HEK293 (cell line): ENCODE measurements around the gene SUSD4.

Experiments
- CTCF ChIA-PET: fragments of 350-600 bp; formaldehyde crosslinking; extraction: SDS; loops from one replicate; lab custom pipeline; 2021; ENCODE audit warnings: antibody characterized with exemption; lab: Yijun Ruan, JAX
- POLR2A ChIA-PET: fragments of 300-600 bp; formaldehyde crosslinking; extraction: SDS; loops from one replicate; lab custom pipeline; 2020; ENCODE audit warnings: antibody characterized with exemption, inconsistent platforms; lab: Yijun Ruan, JAX
- H3K27ac ChIP-seq: fragments of 200-500 bp; sonication (Bioruptor generic); 2 replicates; pipeline ENCODE4 v1.5.1; 2014; ENCODE audit warnings: low read depth, low read length, control low read depth, inconsistent platforms; ENCODE audit errors: extremely low read depth
- H3K36me3 ChIP-seq, 2 experiments: fragments of 200-500 bp in 1 of 2; sonication (Bioruptor generic) in 1 of 2; 1 replicate in 1 of 2; 2 replicates in 1 of 2; pipeline ENCODE4 v1.5.1; 2014 to 2017; ENCODE audit warnings: inconsistent platforms in 2 of 2, low read length in 2 of 2; ENCODE audit not compliant: control insufficient read depth in 2 of 2, insufficient read depth in 1 of 2
- H3K4me1 ChIP-seq: fragments of 200-500 bp; sonication (Bioruptor generic); 2 replicates; pipeline ENCODE4 v1.5.1; 2014; ENCODE audit warnings: mild to moderate bottlenecking, low read length, inconsistent platforms; ENCODE audit not compliant: control insufficient read depth, insufficient read depth
- H3K4me3 ChIP-seq: 2 replicates; pipeline ENCODE4 v1.5.1; 2011; ENCODE audit warnings: low read depth, mild to moderate bottlenecking, control low read depth, low read length, moderate library complexity
- H3K9me3 ChIP-seq: fragments of 200-500 bp; sonication (Bioruptor generic); 2 replicates; pipeline ENCODE4 v1.5.1; 2014; ENCODE audit warnings: low read depth, low read length, inconsistent platforms; ENCODE audit not compliant: control insufficient read depth, insufficient read depth
- KLF1 ChIP-seq: fragments of 450-650 bp; formaldehyde crosslinking; IDR thresholded peaks from 2 replicates; pipeline ENCODE4 v1.5.1; 2016; ENCODE audit warnings: missing biosample characterization, missing genetic modification characterization
- KLF10 ChIP-seq: fragments of 450-650 bp; IDR thresholded peaks from 2 replicates; pipeline ENCODE4 v1.5.1; 2018; ENCODE audit warnings: missing biosample characterization, mild to moderate bottlenecking, missing genetic modification characterization
- PATZ1 ChIP-seq: fragments of 450-650 bp; formaldehyde crosslinking; IDR thresholded peaks from 2 replicates; pipeline ENCODE4 v1.5.1; 2016; ENCODE audit warnings: missing biosample characterization, missing genetic modification characterization
- PRDM4 ChIP-seq: fragments of 450-650 bp; formaldehyde crosslinking; IDR thresholded peaks from 2 replicates; pipeline ENCODE4 v1.5.1; 2017; ENCODE audit warnings: missing biosample characterization, missing genetic modification characterization
- REPIN1 ChIP-seq: fragments of 450-650 bp; formaldehyde crosslinking; IDR thresholded peaks from 2 replicates; pipeline ENCODE4 v1.5.1; 2017; ENCODE audit warnings: missing biosample characterization, missing genetic modification characterization, low read depth
- TCF7L2 ChIP-seq: IDR thresholded peaks from 2 replicates; pipeline ENCODE4 v1.6.1; 2011; ENCODE audit warnings: low read depth, mild to moderate bottlenecking, inconsistent platforms, low read length, moderate library complexity, borderline replicate concordance
- TSHZ1 ChIP-seq: fragments of 450-650 bp; formaldehyde crosslinking; IDR thresholded peaks from 2 replicates; pipeline ENCODE4 v1.5.1; 2016; ENCODE audit warnings: missing biosample characterization, missing genetic modification characterization, borderline replicate concordance
- ZNF138 ChIP-seq: fragments of 450-650 bp; formaldehyde crosslinking; IDR thresholded peaks from 2 replicates; pipeline ENCODE4 v1.5.1; 2016; ENCODE audit warnings: missing biosample characterization, missing genetic modification characterization, borderline replicate concordance
- ZNF311 ChIP-seq: fragments of 450-650 bp; formaldehyde crosslinking; IDR thresholded peaks from 2 replicates; pipeline ENCODE4 v1.5.1; 2017; ENCODE audit warnings: missing biosample characterization, missing genetic modification characterization, borderline replicate concordance
- ZNF350 ChIP-seq: fragments of 450-650 bp; formaldehyde crosslinking; IDR thresholded peaks from 2 replicates; pipeline ENCODE4 v1.5.0; 2017; ENCODE audit warnings: missing biosample characterization, mild to moderate bottlenecking, missing genetic modification characterization
- ZNF449 ChIP-seq: fragments of 450-650 bp; formaldehyde crosslinking; IDR thresholded peaks from 2 replicates; pipeline ENCODE4 v1.5.1; 2017; ENCODE audit warnings: missing biosample characterization, mild to moderate bottlenecking, missing genetic modification characterization, moderate library complexity
- ZNF521 ChIP-seq: fragments of 450-650 bp; formaldehyde crosslinking; IDR thresholded peaks from 2 replicates; pipeline ENCODE4 v1.5.1; 2017; ENCODE audit warnings: missing biosample characterization, mild to moderate bottlenecking, missing genetic modification characterization
- ZNF548 ChIP-seq: fragments of 450-650 bp; formaldehyde crosslinking; IDR thresholded peaks from 2 replicates; pipeline ENCODE4 v1.5.1; 2016; ENCODE audit warnings: missing biosample characterization, missing genetic modification characterization
- ZNF555 ChIP-seq: fragments of 450-650 bp; formaldehyde crosslinking; conservative IDR thresholded peaks from 2 replicates; pipeline ENCODE4 v1.5.1; 2017; ENCODE audit warnings: missing biosample characterization, mild to moderate bottlenecking, missing genetic modification characterization, inconsistent platforms
- ZNF560 ChIP-seq: fragments of 450-650 bp; formaldehyde crosslinking; IDR thresholded peaks from 2 replicates; pipeline ENCODE4 v1.5.1; 2017; ENCODE audit warnings: missing biosample characterization, missing genetic modification characterization, borderline replicate concordance
- ZNF580 ChIP-seq: fragments of 450-650 bp; formaldehyde crosslinking; IDR thresholded peaks from 2 replicates; pipeline ENCODE4 v1.5.1; 2016; ENCODE audit warnings: missing biosample characterization, missing genetic modification characterization
- ZNF645 ChIP-seq: fragments of 450-650 bp; formaldehyde crosslinking; IDR thresholded peaks from 2 replicates; pipeline ENCODE4; 2016; ENCODE audit warnings: missing biosample characterization, missing genetic modification characterization
- ZNF670 ChIP-seq: fragments of 450-650 bp; formaldehyde crosslinking; IDR thresholded peaks from 2 replicates; pipeline ENCODE4 v1.5.1; 2016; ENCODE audit warnings: missing biosample characterization, missing genetic modification characterization, low read depth
- ZNF768 ChIP-seq: fragments of 450-650 bp; formaldehyde crosslinking; IDR thresholded peaks from 2 replicates; pipeline ENCODE4 v1.5.1; 2018; ENCODE audit warnings: missing biosample characterization, mild to moderate bottlenecking, missing genetic modification characterization
- ZNF785 ChIP-seq: fragments of 450-650 bp; formaldehyde crosslinking; IDR thresholded peaks from 2 replicates; pipeline ENCODE4 v1.5.1; 2016; ENCODE audit warnings: missing biosample characterization, missing genetic modification characterization

The SUSD4 gene

GRCh38 chr1:223228201-223228600, 135.8 kb downstream of the SUSD4 start (continued):
- TF ChIP-seq ZNF138 (tag by site-specific recombination) (no peak), ZNF521 (tag by site-specific recombination) (no peak), REPIN1 (no peak), ZNF580 (tag by site-specific recombination) (no peak), ZNF350 (no peak), TSHZ1 (tag by site-specific recombination) (no peak), ZNF768 (tag by site-specific recombination) (no peak)
- TF ChIP-seq, all 188 proteins: peak for 0

GRCh38 chr1:223227486-223228196, 136.3 kb downstream of the SUSD4 start:
- Histone ChIP-seq H3K9me3 (no peaks in the 10 kb centered on the region), H3K4me3 (no peak overlapping the region), H3K36me3 (no peaks in the 10 kb centered on the region), H3K4me1 (no peaks in the 10 kb centered on the region), H3K27ac (no peak overlapping the region)
- TF ChIP-seq PRDM4 (tag by site-specific recombination) (no peak), ZNF560 (tag by site-specific recombination) (no peak), ZNF670 (tag by site-specific recombination) (no peak)
- CTCF ChIA-PET = interaction anchor here (0.6 to 1.5 kb wide), 2 partner anchors 401 to 1563 kb away, joined by 3 to 5 read pairs; no protein-coding TSS in a partner anchor
- POLR2A ChIA-PET = interaction anchor here (0.6 kb wide), 2 partner anchors 64 to 256 kb away, joined by 3 to 5 read pairs; no protein-coding TSS in a partner anchor

GRCh38 chr1:223227031-223227430, 136.9 kb downstream of the SUSD4 start:
- H3K9me3 ChIP-seq = no peaks in the 10 kb centered on the region
- no peaks in the 10 kb centered on the region for H3K4me1 ChIP-seq
- H3K27ac ChIP-seq = no peak overlapping the region
- ChIA-PET POLR2A (interaction anchor here (0.6 kb wide), 1 partner anchor 64 kb away, joined by 5 read pairs; no protein-coding TSS in a partner anchor), CTCF (interaction anchor here (0.6 to 1.5 kb wide), 2 partner anchors 402 to 1564 kb away, joined by 3 to 5 read pairs; no protein-coding TSS in a partner anchor)
- H3K4me3 ChIP-seq = no peak overlapping the region
- H3K36me3 ChIP-seq = no peaks in the 10 kb centered on the region
- TF ChIP-seq ZNF785 (tag by site-specific recombination) (no peak), REPIN1 (no peak), ZNF449 (tag by site-specific recombination) (no peak), KLF1 (tag by site-specific recombination) (no peak), ZNF560 (tag by site-specific recombination) (no peak), KLF10 (tag by site-specific recombination) (no peak), PATZ1 (tag by site-specific recombination) (no peak), ZNF548 (tag by site-specific recombination) (no peak), ZNF311 (tag by site-specific recombination) (no peak), TCF7L2 (no peak), ZNF555 (no peak), ZNF645 (tag by site-specific recombination) (no peak)
